ENCODE measurements around the gene KCNMA1. TPM values are rescaled to one million over a fixed set of nuclear protein-coding genes. Genes with fewer than 3 reads are reported as not detected.

The KCNMA1 gene
- polyA plus RNA-seq, 1 donor: 15.2 TPM

- DNase-seq: no peak
Observed at GRCh38 chr10:77291596-77292505, 345.8 kb downstream of the KCNMA1 start.

GRCh38 chr10:77290528-77291155 lies 347.0 kb downstream of the KCNMA1 start:
- peak; percentile 38 for DNase-seq

- DNase-seq: no peak
Observed at GRCh38 chr10:77289790-77290189, 347.8 kb downstream of the KCNMA1 start.

GRCh38 chr10:77289027-77289501 lies 348.5 kb downstream of the KCNMA1 start:
- no peak for DNase-seq

- DNase-seq: peak; percentile 47
Observed at GRCh38 chr10:77287647-77288120, 349.9 kb downstream of the KCNMA1 start.

- no peak for DNase-seq
Observed at GRCh38 chr10:77286531-77287508, 350.8 kb downstream of the KCNMA1 start.

GRCh38 chr10:77285529-77286182 lies 352.0 kb downstream of the KCNMA1 start:
- DNase-seq: no peak

GRCh38 chr10:77284797-77285196 lies 352.8 kb downstream of the KCNMA1 start:
- no peak for DNase-seq

GRCh38 chr10:77283326-77283725 lies 354.3 kb downstream of the KCNMA1 start:
- DNase-seq: no peak

GRCh38 chr10:77282163-77282562 lies 355.4 kb downstream of the KCNMA1 start:
- no peak for DNase-seq

GRCh38 chr10:77281719-77282118 lies 355.9 kb downstream of the KCNMA1 start:
- DNase-seq: no peak

- no peak for DNase-seq
Observed at GRCh38 chr10:77279207-77279606, 358.4 kb downstream of the KCNMA1 start.

GRCh38 chr10:77274046-77274795 lies 363.4 kb downstream of the KCNMA1 start:
- no peak for DNase-seq

GRCh38 chr10:77269163-77269562 lies 368.4 kb downstream of the KCNMA1 start:
- DNase-seq: no peak

GRCh38 chr10:77268721-77269120 lies 368.9 kb downstream of the KCNMA1 start:
- no peak for DNase-seq

- no peak for DNase-seq
Observed at GRCh38 chr10:77267703-77268675, 369.6 kb downstream of the KCNMA1 start.

- DNase-seq: no peak
Observed at GRCh38 chr10:77266242-77266641, 371.4 kb downstream of the KCNMA1 start.

GRCh38 chr10:77264527-77264926 lies 373.1 kb downstream of the KCNMA1 start:
- no peak for DNase-seq

GRCh38 chr10:77264107-77264506 lies 373.5 kb downstream of the KCNMA1 start:
- DNase-seq: no peak

GRCh38 chr10:77263700-77264099 lies 373.9 kb downstream of the KCNMA1 start:
- DNase-seq: no peak

Measured in hindlimb muscle (tissue), 1 donor.